ENCODE results near the gene CRAMP1. TPM values are rescaled to one million over a fixed set of nuclear protein-coding genes. Genes with fewer than 3 reads are reported as not detected.

CRAMP1 gene
- total RNA-seq, 1 donor from 2014 or later: 10.7 TPM

- no peak overlapping the region for H3K4me3 ChIP-seq (ENCODE audit: low read depth, low read length)
- DNase-seq (ENCODE audit: low read depth): no peak
- no peak for TF ChIP-seq CTCF (IDR thresholded peaks at IDR 0.05; ENCODE audit: insufficient read depth, low read length, poor library complexity, severe bottlenecking)
- no peaks in the 10 kb centered on the region for H3K27me3 ChIP-seq (ENCODE audit: control insufficient read depth, insufficient read depth, low read length)
- peaks cover 4% of the 10 kb centered on the region for H3K36me3 ChIP-seq (ENCODE audit: control insufficient read depth, insufficient read depth, low read length)
Observed at GRCh38 chr16:1637526-1637925, 25.4 kb downstream of the CRAMP1 start.

- H3K27me3 ChIP-seq (ENCODE audit: control insufficient read depth, insufficient read depth, low read length): no peaks in the 10 kb centered on the region
- H3K36me3 ChIP-seq (ENCODE audit: control insufficient read depth, insufficient read depth, low read length): peaks cover 4% of the 10 kb centered on the region
- no peak for TF ChIP-seq CTCF (IDR thresholded peaks at IDR 0.05; ENCODE audit: insufficient read depth, low read length, poor library complexity, severe bottlenecking)
- H3K4me3 ChIP-seq (ENCODE audit: low read depth, low read length): no peak overlapping the region
- no peak for DNase-seq (ENCODE audit: low read depth)
Observed at GRCh38 chr16:1638757-1639156, 26.6 kb downstream of the CRAMP1 start.

- no peak for TF ChIP-seq CTCF (IDR thresholded peaks at IDR 0.05; ENCODE audit: insufficient read depth, low read length, poor library complexity, severe bottlenecking)
- Histone ChIP-seq H3K27me3 (ENCODE audit: control insufficient read depth, insufficient read depth, low read length) (no peaks in the 10 kb centered on the region), H3K4me3 (ENCODE audit: low read depth, low read length) (no peak overlapping the region), H3K36me3 (ENCODE audit: control insufficient read depth, insufficient read depth, low read length) (peaks cover 6% of the 10 kb centered on the region)
- no peak for DNase-seq (ENCODE audit: low read depth)
Observed at GRCh38 chr16:1639282-1639681, 27.1 kb downstream of the CRAMP1 start.

GRCh38 chr16:1639860-1640259 is 27.7 kb downstream of the CRAMP1 start:
- no peaks in the 10 kb centered on the region for H3K27me3 ChIP-seq (ENCODE audit: control insufficient read depth, insufficient read depth, low read length)
- no peak for TF ChIP-seq CTCF (IDR thresholded peaks at IDR 0.05; ENCODE audit: insufficient read depth, low read length, poor library complexity, severe bottlenecking)
- no peak for DNase-seq (ENCODE audit: low read depth)
- H3K36me3 ChIP-seq (ENCODE audit: control insufficient read depth, insufficient read depth, low read length): peaks cover 5% of the 10 kb centered on the region
- no peak overlapping the region for H3K4me3 ChIP-seq (ENCODE audit: low read depth, low read length)

GRCh38 chr16:1640261-1640941 is 28.2 kb downstream of the CRAMP1 start:
- no peaks in the 10 kb centered on the region for H3K27me3 ChIP-seq (ENCODE audit: control insufficient read depth, insufficient read depth, low read length)

More at GRCh38 chr16:1640261-1640941, 28.2 kb downstream of the CRAMP1 start:
- no peak for DNase-seq (ENCODE audit: low read depth)
- Histone ChIP-seq H3K4me3 (ENCODE audit: low read depth, low read length) (no peak overlapping the region), H3K36me3 (ENCODE audit: control insufficient read depth, insufficient read depth, low read length) (peaks cover 5% of the 10 kb centered on the region)
- TF ChIP-seq CTCF (IDR thresholded peaks at IDR 0.05; ENCODE audit: insufficient read depth, low read length, poor library complexity, severe bottlenecking): no peak

All from kidney epithelial cell (primary cell).